Limb (tissue), 2 donors: ENCODE measurements around the gene PAEP.

Experiments
- DNase-seq, 2 donors: peaks; one replicate each; pipeline ENCODE4 v3.0.0-alpha.2; 2016; ENCODE audit errors: extremely low spot score in 2 of 2

The PAEP gene

GRCh38 chr9:135612981-135613910 is 51.7 kb downstream of the PAEP start:
- no peak for DNase-seq

GRCh38 chr9:135613946-135614805 is 52.6 kb downstream of the PAEP start:
- DNase-seq, result no peak

DNA sequence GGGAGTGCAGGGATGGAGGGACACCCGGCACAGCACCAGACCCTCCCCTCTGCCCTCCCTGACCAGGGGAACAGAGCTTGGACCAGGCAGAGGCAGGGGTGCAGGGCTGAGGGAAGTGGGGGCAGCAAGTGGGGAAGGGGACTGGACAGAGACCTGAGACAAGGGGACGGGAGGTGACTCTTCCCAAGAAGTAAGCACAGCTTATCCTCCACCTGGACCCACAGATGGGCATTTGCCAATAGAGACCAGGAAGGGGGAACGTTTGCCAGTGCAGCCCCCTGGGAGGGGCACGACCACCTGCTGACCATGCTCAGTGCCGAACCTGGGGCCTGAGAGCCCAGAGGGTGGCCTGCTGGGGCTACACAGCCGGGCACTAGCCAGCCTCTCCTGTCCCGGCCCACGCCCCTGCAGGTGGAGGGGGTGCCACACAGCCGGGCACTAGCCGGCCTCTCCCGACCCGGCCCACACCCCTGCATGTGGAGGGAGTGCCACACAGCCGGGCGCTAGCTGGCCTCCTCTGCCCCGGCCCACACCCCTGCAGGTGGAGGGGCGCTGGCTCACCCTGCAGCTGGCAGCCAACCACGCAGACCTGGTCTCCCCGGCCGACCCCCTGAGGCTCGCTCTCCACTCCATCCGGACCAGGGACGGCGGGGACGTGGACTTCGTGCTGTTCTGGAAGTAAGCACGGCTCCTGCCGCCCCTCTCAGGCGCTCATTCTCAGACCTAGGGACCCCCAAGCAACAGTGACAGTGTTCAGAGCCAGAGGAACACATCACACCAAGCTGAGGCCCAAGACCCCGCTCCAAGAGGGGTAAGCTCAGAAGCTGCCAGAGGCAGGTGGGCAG is 53.5 kb downstream of the PAEP start:
- no peak for DNase-seq

- DNase-seq, result no peak
Measured at GRCh38 chr9:135615666-135616618, 54.4 kb downstream of the PAEP start.
